HEK293T (cell line): ENCODE data around the gene FRMD4B.
A peak's percentile ranks its signal among the peaks of the same experiment; 100 is the strongest.
"Not testable (repeated sequence)": the region's sequence is repeated elsewhere in the genome, so short reads cannot be mapped to it uniquely, and the experiment has no call there.

Experiments
- CTCF ChIA-PET: fragments of 350-600 bp; formaldehyde crosslinking; extraction: SDS; loops from one replicate; lab custom pipeline; 2021; ENCODE audit warnings: antibody characterized with exemption, inconsistent platforms; lab: Yijun Ruan, JAX
- POLR2A ChIA-PET: fragments of 350-600 bp; formaldehyde crosslinking; extraction: SDS; loops from one replicate; lab custom pipeline; 2020; ENCODE audit warnings: antibody characterized with exemption, inconsistent platforms; lab: Yijun Ruan, JAX
- DNase-seq: peaks from one replicate; pipeline ENCODE4 v3.0.0; 2012; ENCODE audit warnings: mixed read lengths; ENCODE audit errors: extremely low spot score
- ARNT ChIP-seq: fragments of 450-650 bp; IDR thresholded peaks from 2 replicates; pipeline ENCODE4 v1.6.1; 2017; ENCODE audit warnings: mild to moderate bottlenecking
- BHLHE40 ChIP-seq: fragments of 450-650 bp; IDR thresholded peaks from 2 replicates; pipeline ENCODE4 v1.6.1; 2016; ENCODE audit warnings: mild to moderate bottlenecking, moderate library complexity, borderline replicate concordance
- CTBP1 ChIP-seq: fragments of 450-650 bp; IDR thresholded peaks from 2 replicates; pipeline ENCODE4 v1.6.1; 2016; ENCODE audit warnings: borderline replicate concordance
- ELF4 ChIP-seq: fragments of 450-650 bp; IDR thresholded peaks from 2 replicates; pipeline ENCODE4 v1.6.1; 2017; ENCODE audit warnings: antibody characterized with exemption
- FOXA1 ChIP-seq: fragments of 450-650 bp; IDR thresholded peaks from 2 replicates; pipeline ENCODE4 v1.6.1; 2016; ENCODE audit warnings: mild to moderate bottlenecking
- FOXK2 ChIP-seq: fragments of 450-650 bp; IDR thresholded peaks from 2 replicates; pipeline ENCODE4 v1.6.1; 2016; ENCODE audit warnings: mild to moderate bottlenecking
- FOXM1 ChIP-seq: fragments of 450-650 bp; IDR thresholded peaks from 2 replicates; pipeline ENCODE4 v1.6.1; 2017; ENCODE audit warnings: mild to moderate bottlenecking, borderline replicate concordance
- HDGF ChIP-seq: fragments of 450-650 bp; IDR thresholded peaks from 2 replicates; pipeline ENCODE4 v1.6.1; 2017; ENCODE audit warnings: antibody characterized with exemption, borderline replicate concordance
- L3MBTL2 ChIP-seq: fragments of 450-650 bp; conservative IDR thresholded peaks from 2 replicates; pipeline ENCODE4 v1.6.1; 2016; ENCODE audit warnings: mild to moderate bottlenecking
- LEF1 ChIP-seq: fragments of 450-650 bp; IDR thresholded peaks from 2 replicates; pipeline ENCODE4 v1.6.1; 2017; ENCODE audit warnings: mild to moderate bottlenecking, borderline replicate concordance
- NFRKB ChIP-seq: fragments of 450-650 bp; IDR thresholded peaks from 2 replicates; pipeline ENCODE4 v1.6.1; 2016; ENCODE audit warnings: mild to moderate bottlenecking, moderate library complexity
- PKNOX1 ChIP-seq: fragments of 450-650 bp; IDR thresholded peaks from 2 replicates; pipeline ENCODE4 v1.6.1; 2016
- SP1 ChIP-seq: fragments of 450-650 bp; IDR thresholded peaks from 2 replicates; pipeline ENCODE4 v1.6.1; 2017
- SUZ12 ChIP-seq: fragments of 450-650 bp; IDR thresholded peaks from 2 replicates; pipeline ENCODE4 v1.6.1; 2016; ENCODE audit warnings: mild to moderate bottlenecking
- TARDBP ChIP-seq: fragments of 450-650 bp; IDR thresholded peaks from 2 replicates; pipeline ENCODE4 v1.6.1; 2016
- ZNF384 ChIP-seq: fragments of 450-650 bp; IDR thresholded peaks from 2 replicates; pipeline ENCODE4 v1.6.1; 2016

The FRMD4B gene

GRCh38 chr3:69322512-69322911, 63.4 kb downstream of the FRMD4B start:
- CTCF ChIA-PET: interaction anchor here (1.7 kb wide), 1 partner anchor 13 kb away, joined by 6 read pairs; no protein-coding TSS in a partner anchor
- 0 out of 2 replicates have a peak, but pooled peaks have one; percentile 33 for TF ChIP-seq ZNF384
- POLR2A ChIA-PET, DNase-seq: not testable (repeated sequence)

- TF ChIP-seq HDGF: no peak
- no peak for TF ChIP-seq ELF4
- no peak for TF ChIP-seq TARDBP
- no peak for TF ChIP-seq SP1
- TF ChIP-seq BHLHE40: no peak
- TF ChIP-seq CTBP1: no peak
- no peak for TF ChIP-seq PKNOX1
- TF ChIP-seq ZNF384: no peak
- TF ChIP-seq NFRKB: no peak
- TF ChIP-seq ARNT: no peak
- TF ChIP-seq FOXA1: no peak
- TF ChIP-seq SUZ12: no peak
- CTCF ChIA-PET: interaction anchor here (1.7 kb wide), 1 partner anchor 12 kb away, joined by 6 read pairs; no protein-coding TSS in a partner anchor
- no peak for DNase-seq
- POLR2A ChIA-PET: no interaction called here
These were observed 63.8 kb downstream of the FRMD4B start for GRCh38 chr3:69322158-69322509.

GRCh38 chr3:69321301-69322157, 64.4 kb downstream of the FRMD4B start:
- POLR2A ChIA-PET: no interaction called here
- DNase-seq: no peak
- CTCF ChIA-PET: interaction anchor here (1.7 kb wide), 1 partner anchor 12 kb away, joined by 6 read pairs; no protein-coding TSS in a partner anchor
- TF ChIP-seq ZNF384 (no peak), ARNT (no peak), PKNOX1 (no peak), HDGF (no peak), SUZ12 (no peak), CTBP1 (no peak), TARDBP (no peak), NFRKB (no peak), SP1 (no peak), ELF4 (no peak), FOXA1 (no peak), L3MBTL2 (no peak), LEF1 (no peak), FOXK2 (no peak), BHLHE40 (no peak), FOXM1 (no peak)

- ChIA-PET POLR2A (no interaction called here), CTCF (interaction anchor here (1.7 kb wide), 1 partner anchor 11 kb away, joined by 6 read pairs; no protein-coding TSS in a partner anchor)
- TF ChIP-seq PKNOX1: no peak
- TF ChIP-seq BHLHE40: no peak
- no peak for TF ChIP-seq NFRKB
- TF ChIP-seq ELF4: no peak
- no peak for TF ChIP-seq HDGF
- no peak for TF ChIP-seq SUZ12
- TF ChIP-seq ZNF384: no peak
- no peak for TF ChIP-seq L3MBTL2
- no peak for TF ChIP-seq TARDBP
- TF ChIP-seq FOXA1: no peak
- no peak for TF ChIP-seq LEF1
- no peak for TF ChIP-seq CTBP1
- TF ChIP-seq FOXK2: no peak
- TF ChIP-seq SP1: no peak
- TF ChIP-seq FOXM1: no peak
- no peak for TF ChIP-seq ARNT
- no peak for DNase-seq
These were observed 65.0 kb downstream of the FRMD4B start for GRCh38 chr3:69320871-69321271.

GRCh38 chr3:69319652-69320051, 66.2 kb downstream of the FRMD4B start:
- no peak for DNase-seq
- TF ChIP-seq NFRKB: no peak
- POLR2A ChIA-PET: no interaction called here
- CTCF ChIA-PET: no interaction called here

- DNase-seq: no peak
- TF ChIP-seq TARDBP: no peak
- no peak for TF ChIP-seq FOXM1
- TF ChIP-seq ELF4: no peak
- no peak for TF ChIP-seq ARNT
- TF ChIP-seq FOXK2: no peak
- TF ChIP-seq SUZ12: no peak
- TF ChIP-seq NFRKB: no peak
- no peak for TF ChIP-seq LEF1
- no peak for TF ChIP-seq SP1
- no peak for TF ChIP-seq PKNOX1
- POLR2A ChIA-PET: no interaction called here
- CTCF ChIA-PET: no interaction called here
These were observed 67.5 kb downstream of the FRMD4B start for GRCh38 chr3:69318410-69318809.
